A549 (cell line): ENCODE results near the gene SMIM17. TPM values are rescaled to one million over a fixed set of nuclear protein-coding genes. Genes with fewer than 3 reads are reported as not detected.

Experiments used
- polyA plus RNA-seq, 4 experiments: library from polyadenylated mRNA; depleted of rRNA in 3 of 4; stranded (reverse); fragments of >200 nt; fragmentation: RNase III in 1 of 4; extraction: RNeasy Plus Mini Kit Qiagen cat#74134 plus additional on column Dnase treatment in 1 of 4; gene quantifications; 2 replicates in 3 of 4; 3 replicates in 1 of 4; pipeline ENCODE4 v1.2.3, GENCODE V29; 2011 to 2017

The SMIM17 gene
- polyA plus RNA-seq, 2 of the 4 experiments (the other 2 are of a cell fraction): not detected

Other genes with a start within 250 kb of the SMIM17 start
- 3.2 TPM in 2 replicates for gene ZNF582, start 249.6 kb upstream of the SMIM17 start, polyA plus RNA-seq (2011; rRNA removed)
- 1.0 to 1.5 TPM (median 1.1 TPM) in 3 replicates for gene ZNF582, start 249.6 kb upstream of the SMIM17 start, polyA plus RNA-seq (2017; fragmentation: RNase III; extraction: RNeasy Plus Mini Kit Qiagen cat#74134 plus additional on column Dnase treatment)
- 3.4 and 4.8 TPM in 2 replicates for gene ZNF583, start 238.8 kb upstream of the SMIM17 start, polyA plus RNA-seq (2011; rRNA removed)
- gene ZNF583, start 238.8 kb upstream of the SMIM17 start, polyA plus RNA-seq (2017; fragmentation: RNase III; extraction: RNeasy Plus Mini Kit Qiagen cat#74134 plus additional on column Dnase treatment): 2.9 to 4.2 TPM (median 3.4 TPM) in 3 replicates
- not detected in 2 replicates for gene ZNF667, start 165.8 kb upstream of the SMIM17 start, polyA plus RNA-seq (2011; rRNA removed)
- not detected in 3 replicates for gene ZNF667, start 165.8 kb upstream of the SMIM17 start, polyA plus RNA-seq (2017; fragmentation: RNase III; extraction: RNeasy Plus Mini Kit Qiagen cat#74134 plus additional on column Dnase treatment)
- gene ZNF471, start 135.3 kb upstream of the SMIM17 start, polyA plus RNA-seq (2011; rRNA removed): 0.18 and 0.20 TPM in 2 replicates
- gene ZNF471, start 135.3 kb upstream of the SMIM17 start, polyA plus RNA-seq (2017; fragmentation: RNase III; extraction: RNeasy Plus Mini Kit Qiagen cat#74134 plus additional on column Dnase treatment): 0.04 to 0.16 TPM (median 0.07 TPM) in 3 replicates
- 7.9 and 8.1 TPM in 2 replicates for gene ZFP28, start 104.2 kb upstream of the SMIM17 start, polyA plus RNA-seq (2011; rRNA removed)
- 2.4 to 2.8 TPM (median 2.7 TPM) in 3 replicates for gene ZFP28, start 104.2 kb upstream of the SMIM17 start, polyA plus RNA-seq (2017; fragmentation: RNase III; extraction: RNeasy Plus Mini Kit Qiagen cat#74134 plus additional on column Dnase treatment)
- 2.8 and 3.9 TPM in 2 replicates for gene ZNF470, start 75.7 kb upstream of the SMIM17 start, polyA plus RNA-seq (2011; rRNA removed)
- gene ZNF470, start 75.7 kb upstream of the SMIM17 start, polyA plus RNA-seq (2017; fragmentation: RNase III; extraction: RNeasy Plus Mini Kit Qiagen cat#74134 plus additional on column Dnase treatment): 1.6 to 1.7 TPM (median 1.7 TPM) in 3 replicates
- gene ZNF71, start 47.9 kb upstream of the SMIM17 start, polyA plus RNA-seq (2011; rRNA removed): 6.7 and 6.8 TPM in 2 replicates
- 6.9 to 8.1 TPM (median 7.9 TPM) in 3 replicates for gene ZNF71, start 47.9 kb upstream of the SMIM17 start, polyA plus RNA-seq (2017; fragmentation: RNase III; extraction: RNeasy Plus Mini Kit Qiagen cat#74134 plus additional on column Dnase treatment)
- not detected in 2 replicates for gene ZNF835, start 28.6 kb downstream of the SMIM17 start, polyA plus RNA-seq (2011; rRNA removed)
- not detected in 3 replicates for gene ZNF835, start 28.6 kb downstream of the SMIM17 start, polyA plus RNA-seq (2017; fragmentation: RNase III; extraction: RNeasy Plus Mini Kit Qiagen cat#74134 plus additional on column Dnase treatment)
- gene PEG3, start 197.6 kb downstream of the SMIM17 start, polyA plus RNA-seq (2011; rRNA removed): not detected in 2 replicates
- not detected in 3 replicates for gene PEG3, start 197.6 kb downstream of the SMIM17 start, polyA plus RNA-seq (2017; fragmentation: RNase III; extraction: RNeasy Plus Mini Kit Qiagen cat#74134 plus additional on column Dnase treatment)
- gene ZIM2, start 197.6 kb downstream of the SMIM17 start, polyA plus RNA-seq (2011; rRNA removed): not detected in 2 replicates
- not detected in 3 replicates for gene ZIM2, start 197.6 kb downstream of the SMIM17 start, polyA plus RNA-seq (2017; fragmentation: RNase III; extraction: RNeasy Plus Mini Kit Qiagen cat#74134 plus additional on column Dnase treatment)